HUDEP-2 (cell line): Measurements from ENCODE around the gene BOLA1.

ENCODE experiments used
- DNase-seq, 76 experiments: peaks; one replicate each; lab custom pipeline; 2025; ENCODE audit not compliant: unreplicated experiment in 76 of 76; lab: John Stamatoyannopoulos, UW

The BOLA1 gene

GRCh38 chr1:149886396-149887195 is 12.8 kb upstream of the BOLA1 start:
- peak in 75 of 76 experiments; percentile 45 to 100 (median 93) for DNase-seq

DNA sequence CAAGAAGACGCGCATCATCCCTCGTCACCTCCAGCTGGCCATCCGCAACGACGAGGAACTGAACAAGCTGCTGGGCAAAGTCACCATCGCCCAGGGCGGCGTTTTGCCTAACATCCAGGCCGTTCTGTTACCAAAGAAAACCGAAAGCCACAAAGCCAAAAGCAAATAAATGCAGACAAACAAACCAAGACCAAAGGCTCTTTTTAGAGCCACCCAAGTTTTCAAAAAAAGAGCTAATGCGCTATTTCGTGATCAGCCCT is 12.2 kb upstream of the BOLA1 start:
- peak in 5 of 76 experiments; percentile 64 to 81 (median 73) for DNase-seq

DNA sequence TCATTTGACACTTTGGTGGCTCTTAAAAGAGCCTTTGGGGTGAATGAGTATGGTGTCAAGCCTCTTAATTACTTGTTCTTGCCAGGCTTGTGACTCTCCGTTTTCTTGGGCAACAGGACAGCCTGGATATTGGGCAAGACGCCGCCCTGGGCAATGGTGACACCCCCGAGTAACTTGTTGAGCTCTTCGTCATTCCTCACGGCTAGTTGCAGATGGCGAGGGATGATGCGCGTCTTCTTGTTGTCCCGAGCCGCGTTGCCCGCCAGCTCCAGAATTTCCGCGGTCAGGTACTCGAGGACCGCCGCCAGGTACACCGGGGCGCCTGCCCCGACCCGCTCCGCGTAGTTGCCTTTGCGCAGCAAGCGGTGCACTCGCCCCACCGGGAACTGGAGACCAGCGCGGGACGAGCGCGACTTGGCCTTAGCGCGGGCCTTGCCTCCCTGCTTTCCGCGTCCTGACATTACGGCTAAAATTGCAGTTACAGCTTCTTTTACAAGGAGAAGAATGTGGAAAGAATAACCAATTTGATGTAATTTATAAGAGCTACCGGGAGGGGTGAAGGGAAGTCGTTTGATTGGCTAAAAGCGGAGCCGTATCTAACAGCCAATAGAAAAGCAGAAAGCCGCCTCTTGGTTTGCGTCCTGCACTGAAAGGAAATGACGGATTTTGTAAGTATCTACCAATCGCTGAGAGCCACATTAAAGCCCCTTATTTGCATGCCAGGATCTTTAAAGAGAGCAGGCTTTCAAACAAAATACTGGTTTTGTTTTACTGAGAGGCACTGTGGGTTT is 11.7 kb upstream of the BOLA1 start:
- peak in 75 of 76 experiments; percentile 30 to 97 (median 83) for DNase-seq

DNA sequence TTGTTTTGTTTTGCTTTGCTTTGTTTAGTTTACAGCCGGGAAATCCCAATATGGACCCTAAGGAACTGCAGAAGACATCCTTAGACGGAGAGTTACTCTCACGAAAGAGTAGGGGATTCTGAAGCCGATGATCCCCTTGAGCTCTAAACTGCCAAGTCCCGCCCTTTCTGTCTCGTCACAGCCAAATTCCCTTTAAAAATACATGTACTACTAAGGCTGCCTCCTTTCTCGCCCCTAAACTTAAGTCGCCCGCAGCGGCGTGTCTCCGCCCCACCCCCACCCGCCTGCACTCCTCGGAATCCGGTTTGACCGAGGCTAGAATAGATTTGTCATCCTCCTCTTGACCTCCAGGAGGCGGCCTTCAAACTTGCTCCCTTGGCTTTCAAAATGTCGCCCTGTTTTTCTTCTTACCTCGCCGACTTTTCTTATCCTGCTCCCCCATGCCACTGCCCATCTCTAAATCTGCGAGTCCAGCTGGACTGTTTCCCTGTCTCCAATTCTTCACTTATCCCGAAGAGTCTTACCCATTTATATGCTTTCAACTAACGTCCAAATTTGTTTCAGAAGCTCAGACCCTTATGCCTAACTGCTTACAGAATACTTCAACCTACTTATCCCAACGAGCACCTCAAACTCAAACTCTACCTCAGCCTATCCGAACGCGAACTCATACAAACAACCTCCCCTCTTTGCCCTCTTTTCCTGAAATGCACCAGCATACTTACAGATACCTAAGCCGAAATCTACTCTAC is 10.9 kb upstream of the BOLA1 start:
- DNase-seq, result peak in 75 of 76 experiments; percentile 49 to 96 (median 83)

GRCh38 chr1:149888999-149889289 is 10.4 kb upstream of the BOLA1 start:
- peak in 7 of 76 experiments; percentile 35 to 49 (median 46) for DNase-seq

GRCh38 chr1:149896575-149896974 is 2.8 kb upstream of the BOLA1 start:
- no peak for DNase-seq

DNA sequence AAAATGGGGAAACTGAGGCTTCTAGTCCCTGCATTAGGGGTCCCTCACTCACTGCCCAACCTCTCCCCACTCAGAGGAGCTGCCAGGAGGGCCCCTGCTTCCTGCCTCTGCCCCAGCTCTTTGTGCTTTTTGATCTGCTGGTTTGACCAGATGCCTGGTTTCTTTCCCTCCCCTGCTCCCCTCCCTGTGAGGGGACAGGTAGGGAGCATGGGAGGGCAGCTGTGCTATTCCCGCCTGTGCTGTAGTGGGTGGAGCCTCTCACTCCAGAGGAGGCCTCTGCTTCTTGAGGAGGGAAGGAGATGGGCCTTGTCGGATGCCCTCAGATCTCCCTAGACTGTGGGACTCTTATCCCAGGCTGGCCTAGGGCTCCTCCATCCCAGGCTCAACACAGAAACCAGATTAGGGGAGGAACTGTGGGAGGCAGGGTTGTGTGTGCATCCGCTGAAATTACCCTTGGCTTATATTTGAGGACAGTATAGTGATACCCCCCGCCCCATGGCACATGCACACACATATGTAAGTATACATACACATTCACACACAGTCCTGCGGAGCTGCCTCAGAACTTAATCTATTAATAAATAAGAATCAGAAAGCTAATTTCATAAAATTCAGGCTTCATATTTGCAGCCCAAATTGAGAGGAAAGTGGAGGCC is 4.6 kb downstream of the BOLA1 start:
- no peak for DNase-seq

GRCh38 chr1:149906570-149907075 is 7.3 kb downstream of the BOLA1 start:
- DNase-seq, result peak in 31 of 76 experiments; percentile 3 to 53 (median 24)

GRCh38 chr1:149914545-149914944 is 15.2 kb downstream of the BOLA1 start:
- no peak for DNase-seq

DNA sequence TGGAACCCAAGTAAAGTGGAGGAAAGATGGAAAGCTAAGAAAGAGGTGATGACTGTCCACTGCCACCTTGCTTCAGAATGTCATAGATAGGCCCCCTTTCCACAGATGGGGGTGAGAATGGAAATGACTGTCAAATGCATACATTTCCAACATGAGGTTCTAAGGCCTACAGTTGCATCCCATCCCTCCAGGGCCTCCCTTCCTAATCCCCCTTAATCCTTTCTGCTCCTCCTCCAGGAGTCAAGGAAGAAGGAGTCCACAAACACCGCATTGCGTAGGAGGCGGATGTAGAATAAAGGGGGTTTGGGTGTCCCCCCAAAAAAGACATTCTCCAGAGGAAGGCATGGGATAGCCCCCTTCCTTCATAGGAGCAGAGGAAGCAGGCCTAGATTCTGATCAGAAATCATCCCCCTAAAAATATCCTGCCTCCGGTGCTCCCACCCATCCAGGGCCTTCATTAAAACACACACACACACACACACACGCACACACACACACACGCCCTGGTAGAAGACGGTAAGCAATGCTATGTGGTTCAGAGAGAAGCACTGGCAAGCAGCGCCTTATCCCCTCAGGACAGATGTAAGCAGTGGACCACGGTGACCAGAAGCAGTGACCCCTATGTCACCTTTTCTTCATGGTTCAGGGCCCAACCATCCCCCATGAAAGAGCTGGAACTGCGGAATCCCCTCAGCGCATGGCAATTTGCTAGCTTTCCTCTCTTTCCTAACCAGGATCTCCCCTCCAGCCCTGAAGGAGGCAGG is 16.2 kb downstream of the BOLA1 start:
- no peak for DNase-seq

GRCh38 chr1:149916193-149916897 is 17.0 kb downstream of the BOLA1 start:
- DNase-seq, result no peak

DNA sequence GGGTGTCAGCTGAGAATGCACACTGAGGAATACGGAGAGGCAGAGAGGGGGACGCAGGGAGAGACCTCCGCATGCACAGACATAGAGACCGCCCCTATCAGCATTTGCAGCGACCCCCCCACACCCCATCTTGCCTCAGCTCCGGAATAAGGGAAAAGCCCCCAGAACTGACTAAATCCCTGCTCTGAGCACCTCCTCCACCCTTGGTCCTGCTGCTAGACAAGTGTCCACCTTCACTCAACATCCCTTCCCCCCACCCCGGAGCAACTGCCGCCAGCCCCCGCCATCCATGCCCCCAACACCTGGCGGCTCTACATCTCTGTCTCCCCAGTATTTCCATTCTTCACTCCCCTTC is 17.5 kb downstream of the BOLA1 start:
- no peak for DNase-seq

DNA sequence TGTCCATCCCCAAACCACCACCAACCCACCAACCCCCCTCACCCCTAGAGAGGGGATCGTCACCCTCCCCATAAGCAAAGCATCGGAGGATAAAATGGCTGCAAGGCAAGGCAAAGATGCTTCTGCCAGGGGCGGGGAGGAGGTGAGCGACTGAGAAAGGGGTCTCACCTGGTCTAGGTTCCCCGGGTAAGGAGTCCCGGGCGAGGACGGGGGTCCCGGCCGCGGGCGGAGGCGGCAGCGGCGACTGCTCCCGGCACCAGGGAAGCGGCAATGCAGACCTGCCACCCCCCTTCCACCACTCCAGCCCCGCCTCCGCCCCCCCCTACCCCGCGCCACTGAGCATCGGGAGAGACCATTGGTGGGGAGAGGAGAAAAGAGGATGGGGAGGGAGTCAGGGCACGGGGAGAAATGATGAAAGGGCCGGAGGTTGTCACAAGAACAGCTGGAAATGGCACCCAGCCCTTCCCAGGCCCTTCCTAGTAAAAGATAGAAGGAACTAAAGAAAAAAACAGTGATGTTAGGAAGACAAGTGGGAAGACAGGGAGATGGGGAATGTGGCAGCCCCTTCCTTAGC is 18.3 kb downstream of the BOLA1 start, which contains the start of gene SV2A:
Gene SV2A (minus strand): TSS at position 274 of the 574 bp plus-strand sequence. CDS start 4,004 bp downstream, outside the sequence.
- DNase-seq, result no peak

- DNase-seq, result peak in 40 of 76 experiments; percentile 7 to 59 (median 26)
These were observed 24.3 kb downstream of the BOLA1 start for GRCh38 chr1:149923626-149924025.

DNA sequence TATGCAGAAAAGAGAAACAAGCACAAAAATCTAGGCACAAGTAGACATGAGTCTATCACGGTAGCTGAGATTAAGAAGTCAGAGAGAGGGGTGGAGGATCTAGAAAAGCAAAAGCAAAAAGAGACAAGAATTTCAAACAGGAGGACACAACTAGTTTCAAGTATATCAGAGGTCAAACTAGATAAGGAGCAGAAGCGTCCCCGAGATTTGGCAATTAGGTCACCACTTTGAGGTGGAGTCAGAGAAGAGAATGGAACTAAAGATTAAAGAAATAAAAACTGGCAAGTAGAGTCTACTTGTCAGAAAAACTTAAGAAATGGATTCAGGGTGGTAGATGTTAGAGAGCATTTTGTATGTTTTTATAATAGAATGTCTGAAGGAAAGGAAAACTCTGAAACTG is 26.0 kb downstream of the BOLA1 start:
- DNase-seq, result peak in 9 of 76 experiments; percentile 6 to 43 (median 13)

DNA sequence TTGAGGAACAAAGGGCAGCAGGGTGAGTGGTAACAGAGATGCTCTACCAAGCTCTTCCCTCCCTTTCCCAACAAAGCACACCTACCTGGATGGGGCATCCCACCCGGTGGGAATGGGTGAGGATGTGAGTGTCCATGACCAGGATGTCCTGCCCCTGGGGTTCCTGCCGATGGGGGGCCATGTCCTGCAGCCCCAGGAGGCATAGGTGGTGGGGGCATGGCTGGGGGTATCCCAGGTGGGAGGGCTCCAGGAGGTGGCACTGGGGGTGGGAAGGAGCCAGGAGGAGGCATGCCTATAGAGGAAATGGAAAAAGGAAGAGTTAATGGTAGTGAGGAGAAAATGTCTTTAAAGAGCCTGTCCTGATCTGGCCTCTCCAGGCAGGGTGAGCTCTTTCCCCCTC is 26.4 kb downstream of the BOLA1 start:
- no peak for DNase-seq

- DNase-seq, result no peak
These were observed 26.9 kb downstream of the BOLA1 start for GRCh38 chr1:149926296-149926695.

GRCh38 chr1:149927056-149927562 is 27.7 kb downstream of the BOLA1 start:
- DNase-seq, result no peak
